ENCODE data around the gene R3HDM4.

Gene R3HDM4

GRCh38 chr19:929891-930258 lies 16.9 kb upstream of the R3HDM4 start:
- no peak for DNase-seq (ENCODE audit: low read depth)

- no peak for DNase-seq (ENCODE audit: low read depth)
These were observed 16.3 kb upstream of the R3HDM4 start for GRCh38 chr19:929203-929890.

GRCh38 chr19:928471-929202 lies 15.6 kb upstream of the R3HDM4 start:
- peak; percentile 70 for DNase-seq (ENCODE audit: low read depth)

GRCh38 chr19:927780-928401 lies 14.9 kb upstream of the R3HDM4 start:
- DNase-seq (ENCODE audit: low read depth): no peak

GRCh38 chr19:927351-927779 lies 14.3 kb upstream of the R3HDM4 start:
- DNase-seq (ENCODE audit: low read depth): no peak

GRCh38 chr19:926589-927350 lies 13.8 kb upstream of the R3HDM4 start:
- DNase-seq (ENCODE audit: low read depth): peak; percentile 65

GRCh38 chr19:926323-926588 lies 13.2 kb upstream of the R3HDM4 start:
- DNase-seq (ENCODE audit: low read depth): no peak

- DNase-seq (ENCODE audit: low read depth): peak; percentile 86
These were observed 12.7 kb upstream of the R3HDM4 start, which contains the start of gene ARID3A for GRCh38 chr19:925526-926322. TSS of gene ARID3A (plus strand) at chr19:926035. CDS start at chr19:929529, 3,494 bp downstream.

GRCh38 chr19:925087-925525 lies 12.1 kb upstream of the R3HDM4 start:
- no peak for DNase-seq (ENCODE audit: low read depth)

- no peak for DNase-seq (ENCODE audit: low read depth)
These were observed 11.6 kb upstream of the R3HDM4 start for GRCh38 chr19:924553-925086.

GRCh38 chr19:920051-920864 lies 7.2 kb upstream of the R3HDM4 start:
- DNase-seq (ENCODE audit: low read depth): peak; percentile 30

- DNase-seq (ENCODE audit: low read depth): no peak
These were observed 6.4 kb upstream of the R3HDM4 start for GRCh38 chr19:919199-920050.

GRCh38 chr19:918481-919198 lies 5.6 kb upstream of the R3HDM4 start:
- no peak for DNase-seq (ENCODE audit: low read depth)

GRCh38 chr19:918152-918437 lies 5.1 kb upstream of the R3HDM4 start:
- no peak for DNase-seq (ENCODE audit: low read depth)

- DNase-seq (ENCODE audit: low read depth): no peak
These were observed 4.5 kb upstream of the R3HDM4 start, which contains the start of gene KISS1R for GRCh38 chr19:917323-918151. TSS of gene KISS1R (plus strand) at chr19:917333. CDS start at chr19:917503, 170 bp downstream.

GRCh38 chr19:916645-917322 lies 3.8 kb upstream of the R3HDM4 start:
- DNase-seq (ENCODE audit: low read depth): no peak

Data from amniotic epithelial cell (primary cell).